GM19328 (cell line): ENCODE results near the gene MPPED1.

Experiments used
- ATAC-seq: cut with Tn5 transposase; IDR thresholded peaks from one replicate; pipeline ENCODE4 v1.9.1; 2021; ENCODE audit warnings: mild to moderate bottlenecking, moderate library complexity; ENCODE audit not compliant: unreplicated experiment

Gene MPPED1

GRCh38 chr22:43474161-43475101, 62.6 kb downstream of the MPPED1 start:
- ATAC-seq = no peak

DNA sequence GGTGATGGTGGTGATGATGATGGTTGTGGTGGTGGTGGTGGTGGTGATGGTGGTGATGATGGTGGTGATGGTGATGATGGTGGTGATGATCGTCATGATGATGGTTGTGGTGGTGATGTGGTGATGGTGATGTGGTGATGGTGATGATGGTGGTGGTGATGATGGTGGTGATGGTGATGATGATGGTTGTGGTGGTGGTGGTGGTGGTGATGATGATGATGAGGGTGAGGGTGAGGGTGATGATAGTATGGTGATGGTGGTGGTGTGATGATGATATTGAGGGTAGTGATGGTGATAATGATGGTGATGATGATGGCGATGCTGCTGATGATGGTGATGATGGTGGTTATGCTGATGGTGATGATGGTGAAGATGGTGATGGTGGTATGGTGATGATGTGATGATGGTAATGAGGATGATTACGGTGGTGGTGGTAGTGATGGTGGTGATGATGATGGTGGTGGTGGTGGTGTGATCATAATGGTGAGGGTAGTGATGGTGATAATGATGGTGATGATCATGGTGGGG, 63.8 kb downstream of the MPPED1 start:
- ATAC-seq = no peak

- no peak for ATAC-seq
Observed at GRCh38 chr22:43476341-43476740, 64.5 kb downstream of the MPPED1 start.

DNA sequence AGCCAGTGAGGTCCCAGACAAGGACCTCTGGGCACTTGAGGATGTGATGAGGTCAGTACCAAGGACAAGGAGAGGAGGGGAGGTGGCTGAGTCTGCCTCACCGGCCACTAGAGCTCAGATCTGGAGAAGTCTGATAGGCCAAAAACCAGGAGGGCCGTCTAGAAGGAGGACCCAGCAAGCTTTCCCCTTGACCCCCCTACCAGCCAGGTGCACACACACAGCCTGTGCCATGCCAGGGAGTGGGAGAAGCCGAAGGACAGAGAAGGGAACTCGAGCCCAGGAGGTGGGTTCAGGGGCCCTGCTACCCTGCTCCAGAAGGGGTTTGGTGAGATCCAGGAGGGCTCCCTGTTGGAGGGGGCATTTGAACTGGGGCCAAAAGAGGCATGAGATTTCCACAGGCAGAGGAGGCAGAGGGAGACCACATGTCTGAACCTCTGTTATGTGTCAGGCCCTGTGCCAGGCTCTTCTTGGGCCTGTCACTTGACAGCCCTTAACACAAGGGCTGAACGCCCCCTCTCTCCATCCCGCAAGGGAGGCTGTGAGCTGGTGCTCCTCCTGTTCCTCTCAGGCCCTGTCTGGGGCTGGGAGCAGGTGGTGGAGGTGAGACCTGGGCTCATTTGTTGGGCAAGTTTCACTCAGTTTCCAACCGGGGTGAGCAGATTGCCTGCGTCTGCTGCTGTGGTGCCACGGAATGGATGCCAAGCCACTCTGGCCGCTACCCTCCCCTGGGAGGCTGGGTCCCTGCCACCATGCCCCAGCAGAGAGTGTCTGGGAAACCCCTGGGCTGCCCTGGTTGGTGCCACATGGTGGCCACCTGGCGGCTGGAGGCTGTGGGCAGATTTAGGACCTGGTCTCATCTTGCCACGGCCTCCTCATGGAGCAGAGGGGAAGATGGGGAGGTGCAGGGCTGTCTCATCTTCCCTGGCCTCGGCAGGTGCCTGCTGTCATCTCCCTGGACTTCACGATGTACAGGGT, 65.2 kb downstream of the MPPED1 start:
- ATAC-seq = no peak

DNA sequence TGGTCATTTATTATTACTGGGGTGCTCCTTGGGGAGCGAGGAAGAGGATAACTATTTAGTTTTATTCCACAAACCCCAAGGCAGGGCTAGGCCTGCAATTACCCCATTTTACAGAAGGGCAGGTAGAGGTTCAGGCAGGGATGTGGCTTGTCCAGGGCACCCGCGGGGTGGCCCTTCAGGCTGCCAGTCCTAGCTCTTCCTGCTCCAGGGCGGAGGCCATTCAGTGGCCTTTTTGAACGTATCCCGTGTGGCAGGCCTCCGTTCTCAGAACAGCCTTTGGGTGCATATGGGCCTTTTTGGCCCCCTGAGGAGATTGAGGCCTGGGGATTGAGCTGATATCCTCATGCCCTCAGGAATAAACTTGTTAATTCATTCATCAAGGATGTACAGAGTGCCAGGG, 66.2 kb downstream of the MPPED1 start:
- ATAC-seq = no peak

DNA sequence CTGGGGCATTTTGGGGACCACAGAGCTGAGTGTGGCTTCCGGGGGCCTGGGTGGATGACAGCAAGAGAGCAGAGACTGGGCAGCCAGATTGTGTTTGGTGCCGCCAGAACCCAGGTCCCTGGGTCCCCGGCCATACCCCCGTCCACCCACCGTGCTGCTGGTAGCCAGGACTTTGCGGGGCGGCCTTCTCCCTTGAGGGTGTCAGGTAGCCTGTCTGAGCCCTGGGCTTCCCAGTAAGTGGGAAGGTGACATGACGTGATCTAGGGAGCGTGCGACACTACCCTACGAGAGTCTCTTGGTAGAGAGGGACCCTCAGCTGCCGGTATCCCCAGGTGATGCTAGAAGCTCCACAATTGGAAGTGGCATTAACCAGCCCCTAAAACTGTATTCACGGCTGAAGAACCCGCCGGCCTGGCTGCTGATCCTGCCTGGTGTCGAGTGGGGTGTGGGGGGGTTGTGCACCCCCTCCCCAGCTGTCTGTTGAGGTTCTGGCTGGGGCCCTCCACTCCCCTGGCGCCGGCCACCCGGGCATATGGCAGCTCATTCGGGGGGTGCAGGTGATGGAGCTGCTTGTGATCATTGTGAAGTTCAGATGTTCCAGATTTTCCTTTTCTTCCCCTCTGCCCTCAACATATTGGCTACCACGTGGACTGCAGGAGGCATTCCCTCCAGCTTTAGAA, 66.9 kb downstream of the MPPED1 start:
- no peak for ATAC-seq

DNA sequence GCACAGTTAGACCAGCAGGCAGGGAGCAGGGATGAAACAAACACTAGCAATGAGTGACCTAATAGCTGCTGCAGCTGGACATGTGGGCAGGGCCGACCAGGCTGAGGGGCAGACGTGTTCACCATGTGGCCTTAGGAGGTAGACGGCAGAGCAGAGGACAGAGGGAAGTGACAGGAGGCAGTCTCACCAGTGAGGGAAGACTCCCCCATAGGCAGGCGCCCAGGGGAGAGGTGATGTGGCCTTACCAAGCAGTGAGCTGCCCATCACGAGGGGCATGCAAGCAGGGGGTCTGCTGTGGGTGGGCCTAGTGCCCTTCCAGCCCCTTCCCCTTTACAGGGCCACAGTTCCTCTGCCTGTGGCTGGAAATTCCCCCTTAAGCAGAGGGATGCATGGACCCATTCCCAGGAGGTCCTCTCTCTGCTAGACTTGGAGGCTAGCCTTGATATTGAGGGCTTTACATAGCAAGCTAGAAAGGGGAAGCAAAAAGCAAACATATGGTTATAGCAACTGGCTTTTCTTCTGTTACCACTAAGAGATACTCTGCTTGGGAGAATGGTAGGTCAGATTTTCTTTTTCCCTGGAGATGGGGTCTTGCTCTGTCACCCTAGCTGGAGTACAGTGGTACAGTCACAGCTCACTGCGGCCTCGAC, 67.6 kb downstream of the MPPED1 start:
- ATAC-seq = no peak

- ATAC-seq = no peak
Observed at GRCh38 chr22:43479962-43480361, 68.1 kb downstream of the MPPED1 start.

GRCh38 chr22:43481568-43482317, 69.9 kb downstream of the MPPED1 start:
- no peak for ATAC-seq

DNA sequence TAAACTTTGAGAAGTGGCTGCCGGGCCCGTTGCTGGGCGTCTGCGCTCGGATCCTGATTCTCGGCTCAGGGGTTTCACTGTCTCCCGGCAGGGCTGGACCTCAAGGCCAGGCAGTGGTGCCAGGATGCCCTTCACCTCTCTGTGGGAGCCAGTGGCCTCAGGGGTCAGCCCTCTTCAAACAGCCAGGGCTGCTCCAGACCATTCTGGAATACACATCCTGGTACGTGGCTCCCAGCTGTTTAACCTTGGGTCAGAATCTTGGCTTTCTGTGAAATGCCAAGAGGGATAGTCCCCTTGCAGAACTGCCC, 70.5 kb downstream of the MPPED1 start:
- ATAC-seq = no peak

DNA sequence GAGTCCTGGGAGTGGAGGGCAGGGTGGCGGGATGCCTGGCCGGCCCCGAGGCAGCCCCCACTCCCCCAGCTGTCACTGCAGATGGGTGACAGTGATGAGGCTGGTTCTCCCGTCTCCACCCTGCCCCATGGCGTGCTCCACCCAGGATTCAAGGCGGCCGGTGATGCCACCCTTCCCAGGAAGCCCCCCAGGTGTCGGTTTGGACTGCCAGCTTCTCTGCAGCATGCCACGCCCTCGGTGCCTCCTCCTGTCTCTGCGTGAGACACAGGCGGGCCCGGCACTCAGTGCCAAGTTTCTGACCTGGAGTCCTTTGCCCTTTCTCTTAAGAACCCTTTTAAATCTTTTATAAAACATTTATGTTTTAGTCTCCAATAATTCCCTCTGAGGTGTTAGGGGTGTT, 71.5 kb downstream of the MPPED1 start:
- ATAC-seq = no peak

- ATAC-seq = no peak
Observed at GRCh38 chr22:43483669-43484068, 71.9 kb downstream of the MPPED1 start.

DNA sequence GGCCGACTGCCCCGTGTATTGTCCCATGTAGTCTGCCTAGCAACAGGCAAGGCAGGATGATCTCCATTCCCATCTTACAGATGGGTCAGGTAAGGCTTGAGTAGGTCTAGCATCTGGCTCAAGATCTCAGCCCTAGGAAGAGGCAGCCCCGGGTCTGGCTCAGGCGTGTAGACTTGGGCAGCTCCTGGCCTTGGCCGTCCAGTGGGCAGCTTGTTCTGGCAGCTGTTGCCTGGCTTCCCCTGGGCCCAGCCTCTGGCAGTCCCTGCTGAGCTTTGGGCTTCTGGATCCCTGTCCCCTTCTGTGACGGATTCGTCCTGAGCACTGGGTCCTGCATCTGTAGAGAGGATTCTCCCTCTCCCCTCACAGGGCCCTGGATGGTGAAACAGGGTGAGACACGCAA, 72.4 kb downstream of the MPPED1 start:
- no peak for ATAC-seq

GRCh38 chr22:43485502-43486089, 73.8 kb downstream of the MPPED1 start:
- ATAC-seq = no peak

DNA sequence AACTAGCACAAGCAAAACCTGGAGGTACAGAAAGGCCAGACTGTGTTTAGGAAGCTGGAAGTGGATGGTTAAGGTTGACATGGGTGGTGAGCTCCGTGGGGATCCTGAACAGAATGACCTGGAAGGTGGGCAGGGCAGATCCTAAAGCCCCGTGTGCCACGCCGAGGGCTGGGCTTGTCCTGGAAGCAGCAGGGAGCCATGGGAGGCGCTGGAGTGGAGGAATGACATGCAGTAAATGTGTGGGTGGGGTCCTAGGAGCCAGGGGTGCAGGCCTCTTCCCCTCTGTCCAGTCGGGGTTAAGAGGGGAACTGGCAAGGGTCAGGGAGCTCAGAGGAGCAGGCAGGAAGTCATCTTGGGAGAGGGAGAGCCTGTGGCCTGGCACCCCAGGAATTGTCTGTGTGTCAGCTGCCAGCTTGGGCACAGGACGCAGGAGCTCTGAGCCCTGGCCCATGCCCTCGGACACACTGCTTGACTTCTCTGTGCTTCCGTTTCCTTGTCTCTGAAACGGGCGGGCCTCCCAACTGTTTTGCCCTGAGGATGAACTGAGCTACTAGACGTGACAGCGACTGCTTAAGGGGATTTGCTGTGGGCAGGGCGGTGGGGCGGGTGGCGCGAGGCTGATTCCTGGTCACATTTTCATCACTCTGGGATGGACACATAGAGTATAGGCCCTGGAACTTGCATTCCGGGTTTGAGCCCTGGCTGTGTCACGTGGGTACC, 75.7 kb downstream of the MPPED1 start:
- no peak for ATAC-seq

DNA sequence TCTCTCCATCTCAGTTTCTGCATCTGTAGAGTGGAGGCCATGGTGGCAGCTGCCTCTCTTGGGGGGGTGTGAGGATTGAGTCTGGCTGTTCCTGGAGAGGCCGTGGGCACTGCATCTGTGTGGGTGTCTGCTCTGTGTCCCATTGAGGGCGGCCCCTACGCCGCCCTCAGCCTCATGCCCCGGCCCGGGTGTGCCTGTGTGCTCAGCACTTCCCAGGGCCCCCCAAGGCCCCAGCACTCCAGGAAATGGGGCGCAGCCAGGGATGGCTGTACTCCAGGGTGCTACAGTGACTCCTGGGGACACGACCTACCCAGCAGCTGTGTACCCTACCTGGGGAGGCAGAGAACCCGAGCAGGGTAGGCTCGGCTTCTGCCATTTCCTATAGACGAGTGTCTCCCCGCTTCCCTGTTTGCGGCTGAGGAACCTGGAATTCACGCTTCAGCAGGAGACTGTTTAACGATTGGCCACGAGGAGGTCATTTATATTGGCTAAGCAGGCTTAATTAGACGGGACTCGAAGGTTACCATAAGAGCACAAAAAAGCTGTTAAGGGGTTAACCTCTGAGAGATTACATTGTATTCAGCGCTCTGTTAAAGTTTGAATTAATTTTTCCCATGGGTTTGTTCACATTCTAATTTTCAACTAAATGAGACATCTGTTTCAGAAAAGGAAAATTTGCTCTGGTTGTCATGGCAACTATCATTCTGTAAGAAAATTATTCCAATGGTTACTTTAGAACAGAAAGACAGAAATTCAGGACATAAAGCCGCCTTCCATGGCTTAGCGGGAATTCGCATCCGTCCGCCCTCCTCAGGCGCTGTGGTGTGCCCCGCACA, 76.4 kb downstream of the MPPED1 start:
- ATAC-seq = no peak

GRCh38 chr22:43488937-43489336, 77.1 kb downstream of the MPPED1 start:
- no peak for ATAC-seq

DNA sequence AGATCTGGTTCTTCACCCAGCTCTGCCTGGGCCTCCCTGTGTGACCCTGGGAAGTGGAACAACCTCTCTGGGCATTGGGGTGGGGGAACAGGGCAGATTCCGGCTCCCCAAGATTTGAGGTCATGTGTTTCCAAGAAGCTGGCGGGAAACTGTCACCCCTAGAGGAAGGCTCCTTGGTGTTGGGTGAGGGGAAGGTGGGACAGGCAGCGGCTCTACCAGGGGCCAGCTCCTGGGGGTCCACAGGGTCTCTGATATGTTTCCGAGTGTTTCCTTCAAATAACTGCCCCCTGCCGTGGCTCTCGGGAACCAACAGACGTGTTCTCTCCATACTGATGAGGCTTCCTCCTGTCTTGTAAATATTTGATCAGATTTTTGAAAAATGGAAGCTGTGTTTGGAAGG, 78.5 kb downstream of the MPPED1 start:
- ATAC-seq = no peak
